Urinary bladder (tissue), 4 donors: ENCODE measurements around the gene AK9. TPM values are rescaled to one million over a fixed set of nuclear protein-coding genes. Genes with fewer than 3 reads are reported as not detected.

ENCODE experiments used
- DNase-seq: peaks from one replicate; pipeline ENCODE4 v3.0.0-alpha.2; 2015; ENCODE audit errors: extremely low spot score
- H3K27ac ChIP-seq: one replicate; pipeline ENCODE4 v1.5.1; 2013; ENCODE audit warnings: low read depth, mild to moderate bottlenecking, moderate library complexity
- H3K36me3 ChIP-seq: one replicate; pipeline ENCODE4 v1.6.1; 2013; ENCODE audit warnings: mild to moderate bottlenecking, moderate library complexity; ENCODE audit not compliant: insufficient read depth
- H3K4me1 ChIP-seq: one replicate; pipeline ENCODE4 v1.6.1; 2013; ENCODE audit warnings: mild to moderate bottlenecking, moderate library complexity; ENCODE audit not compliant: insufficient read depth
- H3K4me3 ChIP-seq: one replicate; pipeline ENCODE4 v1.5.1; 2013; ENCODE audit warnings: low read depth, low read length
- WGBS: extraction: QIAGEN DNeasy Blood & Tissue Kit; methylation state at CpG from one replicate; pipeline ENCODE4 v1.1.7; 2013; 5-methylcytosine and 5-hydroxymethylcytosine counted together
- polyA plus RNA-seq: library from polyadenylated mRNA; stranded (reverse); fragments of 200-250 nt; gene quantifications from one replicate; pipeline ENCODE4 v1.2.3, GENCODE V29; 2013
- total RNA-seq: library from RNA; depleted of rRNA; stranded (reverse); fragments of >200 nt; gene quantifications from one replicate; pipeline ENCODE4 v1.2.3, GENCODE V29; 2014
- donor health status: healthy with polysubstance abuse.
- donor health status: healthy.

AK9 gene
- total and polyA plus RNA-seq, 2 donors, result 7.3 to 15.4 TPM

GRCh38 chr6:109456710-109457561 lies 234.1 kb downstream of the AK9 start:
- DNase-seq, result no peak
- Histone ChIP-seq H3K4me1 (peaks cover 1% of the 10 kb centered on the region), H3K27ac (no peak overlapping the region), H3K36me3 (no peaks in the 10 kb centered on the region), H3K4me3 (peak overlapping the region; percentile 77)
- 47% methylated on average over 16 of the region's 16 CpGs for WGBS

- Histone ChIP-seq H3K4me3 (peak overlapping the region; percentile 77), H3K36me3 (no peaks in the 10 kb centered on the region), H3K27ac (peak overlapping the region; percentile 63), H3K4me1 (peaks cover 1% of the 10 kb centered on the region)
- 8% methylated on average over 38 of the region's 38 CpGs for WGBS
- DNase-seq, result no peak
Observed at GRCh38 chr6:109456111-109456583, 234.9 kb downstream of the AK9 start.

- Histone ChIP-seq H3K27ac (peak within 1 kb of the TSS; percentile 83), H3K36me3 (no peaks in the 10 kb centered on the region), H3K4me3 (peak within 1 kb of the TSS; percentile 77), H3K4me1 (peaks cover 1% of the 10 kb centered on the region)
- peak; percentile 13 for DNase-seq
- under 1% methylated on average over 70 of the region's 70 CpGs for WGBS
Observed at GRCh38 chr6:109455437-109456110, 235.4 kb downstream of the AK9 start, which contains the start of gene MICAL1. Gene MICAL1 (minus strand): TSS chr6:109455772. CDS start chr6:109454196, 1,576 bp downstream.

GRCh38 chr6:109454496-109455436 lies 236.2 kb downstream of the AK9 start:
- Histone ChIP-seq H3K27ac (peak overlapping the region; percentile 83), H3K4me1 (peaks cover 1% of the 10 kb centered on the region), H3K36me3 (no peaks in the 10 kb centered on the region), H3K4me3 (peak overlapping the region; percentile 77)
- DNase-seq, result no peak
- WGBS, result 5% methylated on average over 48 of the region's 48 CpGs

- peaks cover 1% of the 10 kb centered on the region for H3K4me1 ChIP-seq
- no peak overlapping the region for H3K4me3 ChIP-seq
- no peak for DNase-seq
- H3K36me3 ChIP-seq, result no peaks in the 10 kb centered on the region
- H3K27ac ChIP-seq, result no peak overlapping the region
- 88% methylated on average over 27 of the region's 27 CpGs for WGBS
Observed at GRCh38 chr6:109453594-109454495, 237.2 kb downstream of the AK9 start.

GRCh38 chr6:109453156-109453555 lies 237.8 kb downstream of the AK9 start:
- Histone ChIP-seq H3K36me3 (no peaks in the 10 kb centered on the region), H3K4me3 (no peak overlapping the region), H3K4me1 (peaks cover 1% of the 10 kb centered on the region), H3K27ac (no peak overlapping the region)
- DNase-seq, result no peak
- 93% methylated on average over 2 of the region's 2 CpGs for WGBS

- no peaks in the 10 kb centered on the region for H3K4me1 ChIP-seq
- WGBS, result 93% methylated on average over 9 of the region's 9 CpGs
- no peak overlapping the region for H3K4me3 ChIP-seq
- H3K27ac ChIP-seq, result no peak overlapping the region
- no peak for DNase-seq
- H3K36me3 ChIP-seq, result no peaks in the 10 kb centered on the region
Observed at GRCh38 chr6:109452181-109452580, 238.8 kb downstream of the AK9 start.

GRCh38 chr6:109451376-109451775 lies 239.6 kb downstream of the AK9 start:
- Histone ChIP-seq H3K27ac (no peak overlapping the region), H3K36me3 (no peaks in the 10 kb centered on the region), H3K4me3 (no peak overlapping the region), H3K4me1 (no peaks in the 10 kb centered on the region)
- no peak for DNase-seq
- 94% methylated on average over 7 of the region's 7 CpGs for WGBS

GRCh38 chr6:109450801-109451200 lies 240.2 kb downstream of the AK9 start:
- WGBS, result 83% methylated on average over 3 of the region's 3 CpGs
- Histone ChIP-seq H3K36me3 (no peaks in the 10 kb centered on the region), H3K27ac (no peak overlapping the region), H3K4me3 (no peak overlapping the region), H3K4me1 (no peaks in the 10 kb centered on the region)
- no peak for DNase-seq

GRCh38 chr6:109449795-109450673 lies 241.0 kb downstream of the AK9 start:
- no peaks in the 10 kb centered on the region for H3K36me3 ChIP-seq
- H3K27ac ChIP-seq, result no peak overlapping the region
- H3K4me1 ChIP-seq, result no peaks in the 10 kb centered on the region
- no peak for DNase-seq
- 89% methylated on average over 16 of the region's 16 CpGs for WGBS
- H3K4me3 ChIP-seq, result no peak overlapping the region

GRCh38 chr6:109449064-109449794 lies 241.8 kb downstream of the AK9 start:
- Histone ChIP-seq H3K4me3 (no peak overlapping the region), H3K36me3 (peaks cover 4% of the 10 kb centered on the region), H3K4me1 (no peaks in the 10 kb centered on the region), H3K27ac (no peak overlapping the region)
- no peak for DNase-seq
- 87% methylated on average over 19 of the region's 19 CpGs for WGBS
